ENCODE results near the gene CALN1.
A peak's percentile ranks its signal among the peaks of the same experiment; 100 is the strongest.
"Not testable (repeated sequence)": the region's sequence is repeated elsewhere in the genome, so short reads cannot be mapped to it uniquely, and the experiment has no call there.

Gene CALN1

GRCh38 chr7:71740174-71740560, 672.0 kb downstream of the CALN1 start:
- no peak for DNase-seq (ENCODE audit: low spot score)

- DNase-seq (ENCODE audit: low spot score): no peak
Observed at GRCh38 chr7:71739520-71740173, 672.5 kb downstream of the CALN1 start.

DNA sequence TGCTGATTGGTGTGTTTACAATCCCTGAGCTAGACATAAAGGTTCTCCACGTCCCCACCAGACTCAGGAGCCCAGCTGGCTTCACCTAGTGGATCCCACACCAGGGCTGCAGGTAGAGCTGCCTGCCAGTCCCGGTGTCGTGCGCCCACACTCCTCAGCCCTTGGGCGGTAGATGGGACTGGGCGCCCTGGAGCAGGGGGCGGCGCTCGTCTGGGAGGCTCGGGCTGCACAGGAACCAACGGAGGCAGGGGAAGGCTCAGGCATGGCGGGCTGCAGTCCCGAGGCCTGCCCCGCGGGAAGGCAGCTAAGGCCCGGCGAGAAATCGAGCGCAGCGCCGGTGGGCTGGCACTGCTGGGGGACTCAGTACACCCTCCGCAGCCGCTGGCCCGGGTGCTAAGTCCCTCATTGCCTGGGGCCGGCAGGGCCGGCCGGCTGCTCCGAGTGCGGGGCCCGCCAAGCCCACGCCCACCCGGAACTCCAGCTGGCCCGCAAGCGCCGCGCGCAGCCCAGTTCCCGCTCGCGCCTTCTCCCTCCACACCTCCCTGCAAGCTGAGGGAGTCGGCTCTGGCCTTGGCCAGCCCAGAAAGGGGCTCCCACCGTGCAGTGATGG, 674.1 kb downstream of the CALN1 start:
- DNase-seq (ENCODE audit: low spot score): not testable (repeated sequence)

- DNase-seq (ENCODE audit: low spot score): peak; percentile 20
Observed at GRCh38 chr7:71735961-71736556, 676.1 kb downstream of the CALN1 start.

DNA sequence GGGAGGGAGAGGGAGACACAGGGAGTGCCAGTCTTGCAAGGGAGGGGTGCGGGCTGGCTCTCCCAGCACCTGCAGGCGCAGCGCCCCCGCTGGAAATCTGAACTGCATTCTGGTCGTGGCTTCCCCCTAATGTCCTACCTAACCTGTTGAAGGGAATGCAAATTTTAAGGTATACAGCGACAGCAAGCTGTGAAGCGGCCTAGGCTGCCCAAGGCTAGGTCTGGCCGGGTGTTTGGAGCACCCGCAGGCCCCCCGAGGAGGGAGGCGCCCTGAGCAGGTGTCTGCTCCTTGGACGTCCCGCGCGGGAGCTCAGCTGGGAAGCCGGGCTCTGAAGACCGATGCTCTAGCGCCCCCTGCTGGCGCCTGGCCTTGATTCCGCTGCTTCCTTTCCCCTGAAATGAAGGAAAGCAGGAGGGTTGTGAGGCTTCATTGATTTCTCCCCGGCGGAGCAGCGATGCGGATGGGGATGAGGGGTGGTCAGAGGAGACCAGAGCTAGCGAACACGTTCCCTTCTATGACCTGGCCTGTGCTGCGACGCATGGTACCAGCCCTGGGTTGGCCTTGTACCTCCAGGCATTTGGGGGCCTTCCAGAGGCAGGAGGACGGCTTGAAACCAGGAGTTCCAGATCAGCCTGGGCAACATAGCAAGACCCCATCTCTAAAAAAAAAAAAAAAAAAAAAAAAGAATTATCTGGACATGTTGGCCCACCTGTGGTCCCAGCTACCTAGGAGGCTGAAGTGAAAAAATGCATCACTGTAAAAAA, 678.8 kb downstream of the CALN1 start:
- DNase-seq (ENCODE audit: low spot score): peak; percentile 46

DNA sequence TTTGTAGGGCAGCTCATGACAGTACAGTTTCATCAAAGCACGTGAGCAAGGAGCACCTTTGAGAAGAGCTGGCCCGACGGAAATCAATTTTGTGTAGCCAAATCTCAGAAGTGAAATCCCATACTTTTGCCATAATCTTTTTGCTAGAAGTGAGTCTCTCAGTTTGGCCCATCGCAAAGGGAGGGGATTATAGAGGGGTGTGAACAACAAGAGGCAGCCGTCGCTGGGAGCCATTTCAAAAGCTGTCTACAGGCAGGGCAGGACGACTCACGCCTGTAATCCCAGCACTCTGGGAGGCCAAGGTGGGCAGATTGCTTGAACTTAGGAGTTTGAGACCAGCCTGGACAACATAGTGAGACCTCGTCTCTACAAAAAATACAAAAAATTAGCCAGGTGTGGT, 680.4 kb downstream of the CALN1 start:
- DNase-seq (ENCODE audit: low spot score): no peak
